GM23248 (cell line): ENCODE data around the gene FAM53A.

Experiments used
- EZH2 ChIP-seq: fragments of 200-600 bp; sonication (generic); IDR thresholded peaks from 2 replicates; pipeline ENCODE4 v1.6.1; 2018; ENCODE audit warnings: antibody characterized with exemption, mild to moderate bottlenecking; ENCODE audit not compliant: insufficient read depth, poor library complexity, severe bottlenecking
- EZH2phosphoT487 ChIP-seq: fragments of 200-600 bp; sonication (generic); IDR thresholded peaks from 2 replicates; pipeline ENCODE4 v1.6.1; 2018; ENCODE audit warnings: antibody characterized with exemption, moderate library complexity, mild to moderate bottlenecking, low read depth; ENCODE audit not compliant: insufficient read depth

- TF ChIP-seq EZH2phosphoT487 (no peak), EZH2 (no peak)
These were observed 61.9 kb downstream of the FAM53A start for GRCh38 chr4:1622238-1622637.
